Sigmoid colon (tissue), 7 donors: ENCODE data around the gene ANKRD60. TPM values are rescaled to one million over a fixed set of nuclear protein-coding genes. Genes with fewer than 3 reads are reported as not detected.

Source experiments
- DNase-seq: peaks from one replicate; pipeline ENCODE4 v3.0.0-alpha.2; 2019
- H3K27ac ChIP-seq, 4 donors: fragments of 200-600 bp; sonication (generic); one replicate each; pipeline ENCODE4 v1.5.1; 2016 to 2019; ENCODE audit warnings: mild to moderate bottlenecking in 1 of 4
- H3K27me3 ChIP-seq, 3 donors: fragments of 200-600 bp; sonication (generic); one replicate each; pipeline ENCODE4 v1.5.1; 2019; ENCODE audit warnings: mild to moderate bottlenecking in 1 of 3
- H3K36me3 ChIP-seq, 4 donors: fragments of 200-600 bp; sonication (generic); one replicate each; pipeline ENCODE4 v1.5.1; 2016 to 2019
- H3K4me1 ChIP-seq, 4 donors: fragments of 200-600 bp; sonication (generic); one replicate each; pipeline ENCODE4 v1.5.1; 2017 to 2019
- H3K4me3 ChIP-seq, 4 donors: fragments of 200-600 bp; sonication (generic); one replicate each; pipeline ENCODE4 v1.5.1; 2017 to 2019; ENCODE audit warnings: mild to moderate bottlenecking in 2 of 4, moderate library complexity in 1 of 4
- H3K9me3 ChIP-seq, 4 donors: fragments of 200-600 bp in 3 of 4; sonication (generic) in 3 of 4; one replicate each; pipeline versions ENCODE4 v1.5.1 to v1.6.1; 2013 to 2019
- EP300 ChIP-seq, 4 donors: sonication (generic); formaldehyde crosslinking; IDR thresholded peaks; one replicate each; pipeline ENCODE4 v1.6.1; 2017; ENCODE audit warnings: antibody characterized with exemption in 4 of 4
- POLR2A ChIP-seq, 2 donors: fragments of 450-650 bp; IDR thresholded peaks; one replicate each; pipeline ENCODE4 v1.6.1; 2016; ENCODE audit warnings: antibody characterized with exemption in 2 of 2, mild to moderate bottlenecking in 2 of 2, moderate library complexity in 2 of 2
- POLR2AphosphoS5 ChIP-seq, 4 donors: sonication (generic); formaldehyde crosslinking; IDR thresholded peaks; one replicate each; pipeline ENCODE4 v1.6.1; 2017; ENCODE audit warnings: antibody characterized with exemption in 4 of 4
- WGBS, 2 donors: extraction: QIAGEN DNeasy Blood & Tissue Kit; methylation state at CpG; one replicate each; pipeline ENCODE4 v1.1.7; 2013; 5-methylcytosine and 5-hydroxymethylcytosine counted together
- intact Hi-C: fragments of 100-400 bp; cut with DNase I; formaldehyde crosslinking; loops from one replicate; pipeline ENCODE4 v1.15.1; 2023
- polyA plus RNA-seq, 3 donors: library from polyadenylated mRNA; stranded (reverse); fragments of 200-250 nt; gene quantifications; one replicate each; pipeline ENCODE4 v1.2.3, GENCODE V29; 2013
- total RNA-seq, 4 donors: library from RNA; depleted of rRNA; stranded (reverse); fragments of >200 nt; gene quantifications; one replicate each; pipeline ENCODE4 v1.1.0, GENCODE V29; 2016
- TF ChIP-seq, protein P1 (sequence below), 4 experiments: fragments of 450-650 bp in 3 of 4; fragments of 200-600 bp in 1 of 4; IDR thresholded peaks; one replicate each; pipeline ENCODE4 v1.5.1; 2016 to 2019; ENCODE audit warnings: antibody characterized with exemption in 4 of 4, mild to moderate bottlenecking in 3 of 4, moderate library complexity in 2 of 4
- donor health status: healthy with polysubstance abuse.
- donor health status: Bipolar disorder and iron deficiency.
- donor health status: healthy.

The ANKRD60 gene
- total and polyA plus RNA-seq, 7 donors = 0.82 TPM; not detected in 6

DNA sequence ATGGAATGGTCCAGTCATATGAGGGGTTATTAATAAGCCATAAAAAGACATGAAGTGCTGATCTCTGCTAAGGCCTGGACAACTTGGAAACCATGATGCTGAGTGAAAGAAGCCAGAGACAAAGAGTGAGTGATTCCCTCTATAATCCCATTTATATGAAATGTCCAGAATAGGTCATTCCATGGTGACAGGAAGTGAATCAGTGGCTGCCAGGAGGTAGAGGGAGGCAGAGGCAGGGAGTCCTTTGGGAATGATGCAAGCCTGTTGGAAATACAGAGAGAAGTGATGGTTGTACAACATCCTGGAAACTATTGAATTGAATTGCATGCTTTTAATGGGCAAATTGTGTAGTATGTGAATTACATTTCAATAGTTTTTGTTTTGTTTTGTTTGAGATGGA lies 26.4 kb downstream of the ANKRD60 start:
- intact Hi-C loops = no loop called here
- no peak overlapping the region for H3K27ac ChIP-seq

DNA sequence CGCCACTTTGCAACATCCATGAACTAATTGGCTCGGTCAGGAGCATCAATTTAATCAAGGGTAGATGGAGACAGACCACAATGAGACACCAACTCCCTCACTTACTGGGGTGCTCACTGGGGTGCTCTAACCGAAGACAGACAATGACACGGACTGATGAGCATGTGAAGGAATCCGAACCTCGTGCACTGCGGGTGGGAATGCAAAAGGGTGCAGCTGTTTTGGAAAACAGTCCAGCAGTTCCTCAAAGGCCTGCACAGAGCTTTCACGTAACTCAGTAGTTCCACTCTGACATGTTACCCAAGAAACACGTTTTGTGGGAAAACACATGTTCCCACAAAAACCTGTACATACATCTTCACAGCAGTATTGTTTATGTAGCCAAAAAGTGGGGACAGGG lies 26.8 kb downstream of the ANKRD60 start:
- intact Hi-C loops = no loop called here
- TF ChIP-seq, protein P1, sequence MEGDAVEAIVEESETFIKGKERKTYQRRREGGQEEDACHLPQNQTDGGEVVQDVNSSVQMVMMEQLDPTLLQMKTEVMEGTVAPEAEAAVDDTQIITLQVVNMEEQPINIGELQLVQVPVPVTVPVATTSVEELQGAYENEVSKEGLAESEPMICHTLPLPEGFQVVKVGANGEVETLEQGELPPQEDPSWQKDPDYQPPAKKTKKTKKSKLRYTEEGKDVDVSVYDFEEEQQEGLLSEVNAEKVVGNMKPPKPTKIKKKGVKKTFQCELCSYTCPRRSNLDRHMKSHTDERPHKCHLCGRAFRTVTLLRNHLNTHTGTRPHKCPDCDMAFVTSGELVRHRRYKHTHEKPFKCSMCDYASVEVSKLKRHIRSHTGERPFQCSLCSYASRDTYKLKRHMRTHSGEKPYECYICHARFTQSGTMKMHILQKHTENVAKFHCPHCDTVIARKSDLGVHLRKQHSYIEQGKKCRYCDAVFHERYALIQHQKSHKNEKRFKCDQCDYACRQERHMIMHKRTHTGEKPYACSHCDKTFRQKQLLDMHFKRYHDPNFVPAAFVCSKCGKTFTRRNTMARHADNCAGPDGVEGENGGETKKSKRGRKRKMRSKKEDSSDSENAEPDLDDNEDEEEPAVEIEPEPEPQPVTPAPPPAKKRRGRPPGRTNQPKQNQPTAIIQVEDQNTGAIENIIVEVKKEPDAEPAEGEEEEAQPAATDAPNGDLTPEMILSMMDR (IDR thresholded peaks at IDR 0.05) = no peak
- TF ChIP-seq POLR2AphosphoS5 (IDR thresholded peaks at IDR 0.05) (no peak), EP300 (IDR thresholded peaks at IDR 0.05) (no peak), POLR2A (IDR thresholded peaks at IDR 0.05) (no peak)
- Histone ChIP-seq H3K27ac (no peak overlapping the region), H3K36me3 (no peaks in the 10 kb centered on the region), H3K27me3 (no peaks in the 10 kb centered on the region), H3K4me1 (no peaks in the 10 kb centered on the region), H3K4me3 (no peak overlapping the region), H3K9me3 (no peaks in the 10 kb centered on the region)
- WGBS, 2 donors = 88 to 91% methylated on average over 9 of the region's 9 CpGs
- DNase-seq = no peak

More for the DNA sequence above, 26.4 kb downstream of the ANKRD60 start:
- Histone ChIP-seq H3K4me1 (no peaks in the 10 kb centered on the region), H3K36me3 (no peaks in the 10 kb centered on the region), H3K27me3 (no peaks in the 10 kb centered on the region), H3K9me3 (no peaks in the 10 kb centered on the region), H3K4me3 (no peak overlapping the region)
- TF ChIP-seq POLR2AphosphoS5 (IDR thresholded peaks at IDR 0.05) (no peak), EP300 (IDR thresholded peaks at IDR 0.05) (no peak), POLR2A (IDR thresholded peaks at IDR 0.05) (no peak)
- TF ChIP-seq, protein P1 (IDR thresholded peaks at IDR 0.05) = no peak
- no peak for DNase-seq

DNA sequence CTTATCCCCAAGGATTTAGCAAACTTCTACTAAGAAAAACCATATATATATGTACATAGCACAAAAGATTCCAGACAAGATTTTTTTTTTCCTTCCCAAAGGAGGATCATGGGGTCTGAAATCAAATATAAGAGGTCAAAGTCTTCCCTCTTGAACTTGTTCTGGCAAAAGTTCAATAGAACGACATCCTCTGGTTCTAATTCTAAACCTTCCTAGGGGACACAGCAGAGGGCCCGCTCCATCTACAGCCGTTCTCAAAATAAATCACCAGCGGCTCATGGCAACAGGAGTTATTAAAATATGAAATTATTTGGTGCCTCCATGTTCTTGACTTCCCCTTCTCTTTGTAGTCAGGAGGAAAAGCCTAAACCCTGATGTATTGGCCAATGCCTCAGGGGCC lies 29.0 kb downstream of the ANKRD60 start:
- intact Hi-C loops = no loop called here
- no peaks in the 10 kb centered on the region for H3K9me3 ChIP-seq
- no peak overlapping the region for H3K27ac ChIP-seq
- TF ChIP-seq POLR2AphosphoS5 (IDR thresholded peaks at IDR 0.05) = no peak
- TF ChIP-seq EP300 (IDR thresholded peaks at IDR 0.05) = no peak
- no peak for TF ChIP-seq POLR2A (IDR thresholded peaks at IDR 0.05)
- TF ChIP-seq, protein P1 (IDR thresholded peaks at IDR 0.05) = no peak
- no peaks in the 10 kb centered on the region for H3K27me3 ChIP-seq
- WGBS, 2 donors = 72 to 84% methylated on average over 4 of the region's 4 CpGs
- DNase-seq = no peak
- no peaks in the 10 kb centered on the region for H3K4me1 ChIP-seq
- H3K36me3 ChIP-seq = no peaks in the 10 kb centered on the region
- no peak overlapping the region for H3K4me3 ChIP-seq

DNA sequence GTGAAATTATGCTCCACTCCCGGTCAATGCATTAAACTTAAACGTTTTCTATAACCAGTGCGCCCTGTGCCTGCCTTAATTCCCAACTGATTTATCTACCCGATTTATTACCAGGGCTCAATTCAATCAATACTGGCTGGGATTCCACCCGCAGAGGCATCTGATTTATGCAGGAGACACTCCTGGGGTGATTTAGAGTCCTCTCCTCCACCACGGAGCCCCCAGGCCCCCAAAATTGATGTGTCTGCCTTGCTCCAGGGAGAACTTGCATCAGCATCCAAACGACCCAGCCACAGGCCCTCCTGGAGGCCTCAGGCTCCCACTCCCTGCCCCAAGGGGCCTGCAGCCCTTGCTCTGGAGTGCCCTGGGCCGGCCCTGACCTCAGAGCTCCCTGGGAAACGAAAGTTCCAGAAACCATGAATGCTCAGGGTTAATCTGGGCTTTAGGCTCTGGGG lies 29.5 kb downstream of the ANKRD60 start:
- no peak for DNase-seq
- WGBS, 2 donors = 65 to 73% methylated on average over 9 of the region's 9 CpGs
- Histone ChIP-seq H3K4me1 (no peaks in the 10 kb centered on the region), H3K9me3 (no peaks in the 10 kb centered on the region), H3K4me3 (no peak overlapping the region), H3K36me3 (no peaks in the 10 kb centered on the region), H3K27me3 (no peaks in the 10 kb centered on the region), H3K27ac (no peak overlapping the region)
- no peak for TF ChIP-seq POLR2AphosphoS5 (IDR thresholded peaks at IDR 0.05)
- TF ChIP-seq POLR2A (IDR thresholded peaks at IDR 0.05) = no peak
- TF ChIP-seq, protein P1 (IDR thresholded peaks at IDR 0.05) = no peak
- no peak for TF ChIP-seq EP300 (IDR thresholded peaks at IDR 0.05)
- intact Hi-C loops = no loop called here

DNA sequence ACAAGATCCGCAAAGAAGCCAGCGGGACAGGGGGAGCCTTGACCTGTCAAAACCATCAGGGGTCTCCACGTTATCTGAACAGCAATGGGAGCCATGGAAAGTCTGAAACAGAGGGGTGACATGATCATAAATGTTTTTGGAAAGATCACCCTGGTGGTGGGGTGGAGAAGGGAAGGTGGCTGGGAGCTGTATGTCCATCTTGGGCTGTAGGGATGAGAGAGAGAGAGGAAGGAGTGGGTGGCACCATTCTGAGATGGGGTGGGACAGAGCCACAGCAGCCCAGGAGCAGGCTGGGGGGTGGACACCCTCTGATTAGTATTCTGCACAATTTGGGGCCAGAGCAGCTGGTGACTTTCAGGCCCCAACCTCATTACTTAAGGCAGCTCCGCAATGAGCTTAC lies 30.1 kb downstream of the ANKRD60 start:
- TF ChIP-seq EP300 (IDR thresholded peaks at IDR 0.05) (no peak), POLR2AphosphoS5 (IDR thresholded peaks at IDR 0.05) (no peak), POLR2A (IDR thresholded peaks at IDR 0.05) (no peak)
- TF ChIP-seq, protein P1 (IDR thresholded peaks at IDR 0.05) = no peak
- intact Hi-C loops = no loop called here
- DNase-seq = no peak
- H3K4me1 ChIP-seq = no peaks in the 10 kb centered on the region
- WGBS, 2 donors = 81 to 88% methylated on average over 4 of the region's 4 CpGs
- no peak overlapping the region for H3K27ac ChIP-seq
- no peaks in the 10 kb centered on the region for H3K9me3 ChIP-seq
- no peaks in the 10 kb centered on the region for H3K27me3 ChIP-seq
- H3K4me3 ChIP-seq = no peak overlapping the region
- no peaks in the 10 kb centered on the region for H3K36me3 ChIP-seq
